Muscle layer of duodenum (tissue), 2 donors: ENCODE data around the gene NCDN.
A peak's percentile ranks its signal among the peaks of the same experiment; 100 is the strongest.

ENCODE experiments used
- H3K27ac ChIP-seq: one replicate; pipeline ENCODE4 v1.7.0; 2013; ENCODE audit warnings: mild to moderate bottlenecking, low read length
- H3K27me3 ChIP-seq: one replicate; pipeline ENCODE4 v1.7.0; 2013; ENCODE audit warnings: low read depth, mild to moderate bottlenecking, control low read depth, low read length
- H3K36me3 ChIP-seq, 2 donors: one replicate each; pipeline ENCODE4 v1.7.0; 2013; ENCODE audit warnings: low read length in 2 of 2, control low read depth in 1 of 2, mild to moderate bottlenecking in 1 of 2; ENCODE audit not compliant: insufficient read depth in 2 of 2, control insufficient read depth in 1 of 2
- H3K4me1 ChIP-seq, 2 donors: one replicate each; pipeline ENCODE4 v1.7.0; 2013; ENCODE audit warnings: low read length in 2 of 2, mild to moderate bottlenecking in 2 of 2, control low read depth in 1 of 2, moderate library complexity in 1 of 2; ENCODE audit not compliant: insufficient read depth in 2 of 2, control insufficient read depth in 1 of 2
- H3K4me3 ChIP-seq, 2 donors: one replicate each; pipeline ENCODE4 v1.7.0; 2013; ENCODE audit warnings: low read length in 2 of 2, low read depth in 1 of 2, mild to moderate bottlenecking in 1 of 2
- H3K9me3 ChIP-seq, 2 donors: one replicate each; pipeline ENCODE4 v1.7.0; 2013; ENCODE audit warnings: low read length in 2 of 2, control low read depth in 1 of 2, mild to moderate bottlenecking in 1 of 2; ENCODE audit not compliant: control insufficient read depth in 1 of 2
- donor health status: healthy.

NCDN gene

DNA sequence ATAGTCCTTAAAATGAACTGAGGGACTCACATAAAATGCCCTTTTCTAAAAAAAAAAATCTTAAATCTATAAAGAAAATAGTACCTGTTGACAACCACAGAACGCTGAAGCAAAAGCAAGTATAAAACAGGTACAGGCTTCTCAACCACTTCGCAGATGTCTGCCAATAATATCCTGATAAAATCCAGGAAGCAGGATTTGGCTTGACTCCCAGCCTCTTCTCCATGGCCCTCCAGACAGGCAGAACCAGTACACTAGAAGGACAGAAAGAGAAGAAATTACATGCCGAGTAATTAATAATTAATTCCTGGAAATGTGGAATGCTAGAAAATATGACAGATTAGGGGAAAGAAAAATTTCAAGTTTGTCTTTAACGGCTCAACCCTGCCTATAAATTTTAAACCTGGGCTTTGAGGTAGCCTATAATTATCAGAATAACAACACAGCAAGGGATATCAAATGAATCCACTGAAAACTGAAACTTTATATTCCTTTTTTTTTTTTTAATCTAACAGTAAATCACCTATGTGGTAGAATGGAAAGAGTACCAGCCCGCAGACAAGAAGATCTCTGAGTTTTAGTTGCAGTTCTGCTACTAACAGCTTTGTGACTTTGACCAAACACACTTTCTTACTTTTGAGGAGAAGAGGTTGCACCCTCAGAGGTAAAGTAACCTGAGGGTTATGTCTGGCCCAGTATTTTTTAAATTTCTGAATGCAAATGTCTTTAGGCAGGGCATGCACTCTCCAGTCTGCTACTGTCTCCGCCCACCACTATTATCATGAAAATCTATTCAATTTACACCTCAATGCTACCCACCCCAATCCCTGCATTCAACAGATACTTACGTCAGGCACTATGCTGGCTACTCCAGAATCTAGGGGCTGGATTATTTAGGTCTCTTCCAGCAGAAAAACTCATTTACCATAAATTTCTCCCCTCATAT lies 3.1 kb upstream of the NCDN start:
- Histone ChIP-seq H3K9me3 (no peaks in the 10 kb centered on the region), H3K27ac (no peak overlapping the region), H3K36me3 (peaks cover 10 to 29% of the 10 kb centered on the region in 2 donors), H3K27me3 (no peaks in the 10 kb centered on the region), H3K4me1 (peaks cover 19 to 44% of the 10 kb centered on the region in 2 donors), H3K4me3 (no peak overlapping the region)

DNA sequence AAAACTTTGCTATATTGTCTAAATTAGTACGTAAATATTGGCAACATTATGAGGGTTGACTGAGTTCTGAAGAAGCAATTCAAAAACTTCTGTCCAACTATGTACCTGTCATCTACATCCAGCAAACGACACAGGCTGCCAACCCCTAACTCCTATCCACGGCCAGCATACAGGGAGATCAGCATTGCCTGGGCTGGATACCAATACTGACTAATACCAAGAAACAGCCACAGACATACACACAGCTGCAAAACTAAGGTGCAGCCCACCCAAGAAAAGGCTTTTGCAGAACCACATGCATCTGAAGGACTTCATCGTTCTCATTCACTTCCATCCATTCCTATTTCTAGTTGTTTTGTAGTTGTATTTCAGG lies 2.4 kb upstream of the NCDN start:
- Histone ChIP-seq H3K27ac (peak overlapping the region; percentile 21), H3K4me3 (peak overlapping the region in 1 of 2 donors; percentile 83), H3K4me1 (peaks cover 19 to 48% of the 10 kb centered on the region in 2 donors)

DNA sequence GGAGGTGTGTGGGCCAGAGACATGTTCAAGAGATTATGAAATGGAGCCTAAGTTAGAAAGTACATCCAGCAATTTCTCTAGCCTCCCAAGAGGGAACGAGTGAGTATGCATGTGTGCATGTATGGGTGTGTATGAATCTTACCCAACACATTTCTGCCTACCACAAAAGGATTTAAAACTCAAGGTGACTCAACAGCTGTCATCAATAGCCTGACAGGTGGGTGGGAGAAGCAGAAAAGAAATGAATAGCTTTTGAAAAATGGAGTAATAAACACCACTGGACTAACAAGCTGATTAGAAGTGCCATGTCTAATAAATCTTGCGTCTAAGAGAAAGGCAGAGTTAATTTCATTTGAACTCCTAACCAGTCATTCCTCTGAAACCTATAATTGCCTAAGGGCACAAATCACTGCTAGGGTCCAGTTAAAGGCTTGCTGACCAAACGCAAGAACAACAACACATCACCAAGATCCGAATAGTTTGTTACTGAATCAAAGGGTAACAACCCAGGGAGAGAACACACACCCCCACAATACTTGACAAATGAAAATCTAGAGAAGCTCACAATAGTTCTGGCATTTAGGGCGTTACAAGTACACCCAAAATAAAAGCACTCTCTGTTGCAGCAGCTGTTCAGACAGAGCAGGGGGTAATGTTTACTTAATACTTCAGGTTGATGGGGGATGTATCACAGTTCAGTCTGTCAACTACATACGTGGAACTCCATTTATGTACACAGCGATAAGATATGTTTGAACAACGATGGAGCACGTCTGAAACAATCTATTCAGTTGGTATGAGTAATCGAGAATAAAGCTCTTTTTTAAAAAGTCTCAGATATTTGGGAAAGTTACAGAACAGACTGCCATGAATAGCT lies 1.8 kb upstream of the NCDN start:
- Histone ChIP-seq H3K9me3 (no peaks in the 10 kb centered on the region), H3K27ac (peak overlapping the region; percentile 21), H3K36me3 (peaks cover 9 to 22% of the 10 kb centered on the region in 2 donors), H3K4me1 (peaks cover 19 to 54% of the 10 kb centered on the region in 2 donors), H3K27me3 (no peaks in the 10 kb centered on the region), H3K4me3 (peak overlapping the region; percentile 83 to 96)

More for the DNA sequence above, 2.4 kb upstream of the NCDN start:
- Histone ChIP-seq H3K36me3 (peaks cover 10 to 22% of the 10 kb centered on the region in 2 donors), H3K9me3 (no peaks in the 10 kb centered on the region), H3K27me3 (no peaks in the 10 kb centered on the region)

DNA sequence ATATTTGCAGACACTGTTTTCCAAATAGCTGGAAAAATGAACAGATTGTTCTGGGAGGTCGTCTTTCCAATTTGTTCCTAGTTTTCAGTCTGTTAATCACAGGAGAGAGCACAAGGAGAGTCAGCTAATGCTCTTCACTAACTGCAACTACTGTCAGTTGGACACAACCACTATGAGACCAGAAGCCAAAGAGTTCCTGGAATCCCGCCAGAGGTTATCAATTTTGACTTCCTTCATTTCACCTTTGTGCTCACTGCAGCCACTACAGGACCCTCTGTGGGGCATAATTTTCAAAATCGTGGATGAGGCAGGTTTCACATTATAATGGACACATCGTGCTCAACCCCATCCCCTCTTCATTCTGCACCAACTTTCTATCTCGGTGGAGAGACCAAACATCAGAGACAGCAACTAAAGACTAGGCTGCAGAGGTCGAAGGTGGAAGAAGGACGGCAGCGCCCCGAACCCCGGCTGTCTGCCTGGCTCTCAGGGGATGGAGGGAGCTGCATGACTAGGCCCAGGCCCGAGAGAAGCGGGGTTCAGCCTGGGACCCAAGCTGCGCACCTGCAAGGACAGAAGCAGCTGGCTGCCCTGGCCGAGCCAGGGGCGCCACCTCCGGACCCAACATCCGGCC lies 998 bp upstream of the NCDN start:
- H3K4me1 ChIP-seq, result peaks cover 19 to 62% of the 10 kb centered on the region in 2 donors
- H3K9me3 ChIP-seq, result no peaks in the 10 kb centered on the region
- H3K27ac ChIP-seq, result peak overlapping the region; percentile 41
- peaks cover 7 to 17% of the 10 kb centered on the region in 2 donors for H3K36me3 ChIP-seq
- peak overlapping the region; percentile 83 to 96 for H3K4me3 ChIP-seq
- no peaks in the 10 kb centered on the region for H3K27me3 ChIP-seq

DNA sequence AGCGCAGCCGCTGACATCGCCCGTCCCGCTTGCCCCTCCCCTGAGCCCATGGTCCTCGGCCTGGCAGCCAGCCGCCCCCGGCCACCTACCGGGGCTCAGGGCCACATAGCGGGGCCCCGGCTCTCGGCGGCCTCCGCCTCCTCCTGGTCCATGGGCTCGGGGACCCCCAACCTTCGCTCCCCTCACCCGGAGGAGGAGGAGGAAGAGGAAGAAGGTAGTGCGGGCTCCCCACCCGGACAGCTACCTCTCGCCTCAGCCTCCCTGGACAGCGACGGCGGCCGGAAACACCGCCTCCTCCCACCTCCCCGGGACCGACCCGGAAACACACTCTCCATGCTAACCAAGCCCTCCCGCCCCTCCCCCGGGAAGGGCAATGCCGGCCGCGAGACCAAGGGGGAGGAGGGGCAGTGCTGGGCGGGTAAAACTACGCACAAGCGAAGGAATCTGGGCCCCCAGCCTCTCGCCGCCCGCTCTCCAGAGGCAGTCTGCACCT lies 435 bp upstream of the NCDN start, which contains the start of gene KIAA0319L:
Gene KIAA0319L (minus strand): TSS at position 286 of the 493 bp plus-strand sequence. CDS start 2,912 bp downstream, outside the sequence.
- no peaks in the 10 kb centered on the region for H3K9me3 ChIP-seq
- H3K4me1 ChIP-seq, result peaks cover 19 to 63% of the 10 kb centered on the region in 2 donors
- peak within 1 kb of the TSS; percentile 41 for H3K27ac ChIP-seq
- peak within 1 kb of the TSS; percentile 83 to 96 for H3K4me3 ChIP-seq
- H3K27me3 ChIP-seq, result no peaks in the 10 kb centered on the region
- peaks cover 7 to 12% of the 10 kb centered on the region in 2 donors for H3K36me3 ChIP-seq

DNA sequence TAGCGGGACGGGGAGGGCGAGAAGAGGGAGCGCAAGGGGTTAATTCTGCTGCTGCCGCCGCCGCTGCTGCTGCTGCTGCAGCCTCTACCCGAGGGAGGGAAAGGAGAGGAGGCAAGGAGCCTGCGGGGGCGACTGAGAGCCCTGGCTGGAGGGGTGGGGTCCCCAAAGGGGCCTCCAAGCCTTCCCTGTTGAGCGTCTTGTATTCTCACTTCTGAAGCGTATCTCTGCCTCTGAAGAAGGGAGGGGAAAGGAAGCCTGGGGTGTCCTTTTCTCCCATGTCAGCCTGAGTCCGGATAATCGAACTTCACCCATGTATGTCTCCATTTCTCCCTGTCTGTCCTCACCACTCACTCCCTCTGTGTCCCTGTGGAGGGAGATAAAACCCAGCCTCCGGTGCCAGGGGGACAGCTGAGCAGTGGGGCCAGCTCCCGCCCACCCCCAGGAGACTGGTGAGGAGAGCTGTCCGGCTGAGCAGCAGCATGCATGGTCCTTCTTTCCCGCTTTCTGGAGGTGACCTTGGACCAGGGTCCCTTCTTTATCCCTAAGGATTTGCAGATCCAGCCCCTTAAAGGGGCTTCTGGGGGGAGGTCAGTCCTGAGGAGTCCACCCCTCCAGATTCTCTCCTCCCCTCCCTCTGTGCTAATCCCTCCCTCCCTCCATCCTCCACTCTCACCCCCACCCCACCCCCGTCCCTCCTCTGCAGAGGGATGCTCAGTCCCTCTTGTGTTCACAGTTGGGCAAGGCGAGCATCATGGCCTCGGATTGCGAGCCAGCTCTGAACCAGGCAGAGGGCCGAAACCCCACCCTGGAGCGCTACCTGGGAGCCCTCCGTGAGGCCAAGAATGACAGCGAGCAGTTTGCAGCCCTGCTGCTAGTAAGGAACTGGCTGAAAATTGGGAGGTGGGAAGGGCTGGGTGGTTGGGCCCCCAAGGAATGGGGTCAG lies 1.0 kb downstream of the NCDN start:
- Histone ChIP-seq H3K27ac (peak overlapping the region; percentile 41), H3K36me3 (peaks cover 7 to 13% of the 10 kb centered on the region in 2 donors), H3K4me1 (peaks cover 19 to 63% of the 10 kb centered on the region in 2 donors), H3K9me3 (no peaks in the 10 kb centered on the region), H3K27me3 (no peaks in the 10 kb centered on the region), H3K4me3 (peak overlapping the region; percentile 83 to 96)

DNA sequence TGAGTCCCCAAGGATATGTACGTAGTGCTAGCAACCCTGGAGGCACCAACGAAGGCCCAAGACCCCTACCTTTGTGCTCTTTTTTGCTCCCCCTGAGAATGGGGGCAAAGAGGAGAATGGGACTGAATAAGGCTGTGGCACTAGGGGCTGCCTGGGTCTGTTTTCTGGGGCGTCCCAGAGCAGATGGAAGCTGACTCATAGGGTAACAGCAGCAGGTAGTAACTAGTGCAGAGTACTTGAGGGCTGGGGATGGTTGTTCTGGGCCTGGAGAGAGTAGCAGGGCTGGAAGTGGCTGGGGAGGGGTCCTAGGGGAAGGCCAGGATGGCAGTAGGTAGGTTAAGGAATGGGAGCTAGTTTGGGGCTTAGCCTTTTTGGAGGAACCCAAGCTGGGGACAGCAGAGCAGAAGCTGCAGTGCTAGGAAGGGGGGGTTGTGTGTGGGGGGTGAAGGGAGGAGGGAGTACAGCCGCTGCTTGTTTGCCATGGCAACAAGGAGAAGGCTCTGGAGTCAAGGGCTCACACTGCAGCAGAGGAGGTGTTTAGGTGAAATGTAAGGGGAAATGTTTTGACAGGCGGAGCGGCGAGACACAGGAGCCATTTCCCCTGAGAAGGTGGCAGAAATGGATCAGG lies 1.8 kb downstream of the NCDN start:
- no peaks in the 10 kb centered on the region for H3K27me3 ChIP-seq
- H3K4me1 ChIP-seq, result peaks cover 19 to 59% of the 10 kb centered on the region in 2 donors
- no peaks in the 10 kb centered on the region for H3K9me3 ChIP-seq
- peaks cover 5 to 16% of the 10 kb centered on the region in 2 donors for H3K36me3 ChIP-seq
- H3K4me3 ChIP-seq, result peak overlapping the region in 1 of 2 donors; percentile 96
- H3K27ac ChIP-seq, result no peak overlapping the region

DNA sequence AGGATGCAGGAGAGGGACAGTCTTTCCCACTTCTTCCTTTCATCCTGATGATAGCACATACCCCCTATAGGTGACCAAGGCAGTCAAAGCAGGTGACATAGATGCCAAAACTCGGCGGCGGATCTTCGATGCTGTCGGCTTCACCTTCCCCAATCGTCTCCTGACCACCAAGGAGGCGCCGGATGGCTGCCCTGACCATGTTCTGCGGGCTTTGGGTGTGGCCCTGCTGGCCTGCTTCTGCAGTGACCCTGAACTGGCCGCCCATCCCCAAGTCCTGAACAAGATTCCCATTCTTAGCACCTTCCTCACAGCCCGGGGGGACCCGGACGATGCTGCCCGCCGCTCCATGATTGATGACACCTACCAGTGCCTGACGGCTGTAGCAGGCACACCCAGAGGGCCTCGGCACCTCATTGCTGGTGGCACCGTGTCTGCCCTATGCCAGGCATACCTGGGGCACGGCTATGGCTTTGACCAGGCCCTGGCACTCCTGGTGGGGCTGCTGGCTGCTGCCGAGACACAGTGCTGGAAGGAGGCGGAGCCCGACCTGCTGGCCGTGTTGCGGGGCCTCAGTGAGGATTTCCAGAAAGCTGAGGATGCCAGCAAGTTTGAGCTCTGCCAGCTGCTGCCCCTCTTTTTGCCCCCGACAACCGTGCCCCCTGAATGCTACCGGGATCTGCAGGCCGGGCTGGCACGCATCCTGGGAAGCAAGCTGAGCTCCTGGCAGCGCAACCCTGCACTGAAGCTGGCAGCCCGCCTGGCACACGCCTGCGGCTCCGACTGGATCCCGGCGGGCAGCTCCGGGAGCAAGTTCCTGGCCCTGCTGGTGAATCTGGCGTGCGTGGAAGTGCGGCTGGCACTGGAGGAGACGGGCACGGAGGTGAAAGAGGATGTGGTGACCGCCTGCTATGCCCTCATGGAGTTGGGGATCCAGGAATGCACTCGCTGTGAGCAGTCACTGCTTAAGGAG lies 2.9 kb downstream of the NCDN start:
- H3K9me3 ChIP-seq, result no peaks in the 10 kb centered on the region
- peak overlapping the region in 1 of 2 donors; percentile 9 for H3K4me3 ChIP-seq
- H3K27ac ChIP-seq, result no peak overlapping the region
- H3K27me3 ChIP-seq, result no peaks in the 10 kb centered on the region
- H3K36me3 ChIP-seq, result peaks cover 5 to 16% of the 10 kb centered on the region in 2 donors
- peaks cover 13 to 48% of the 10 kb centered on the region in 2 donors for H3K4me1 ChIP-seq
